CD14-positive monocyte (primary cell): ENCODE measurements around the gene GBA3. TPM values are rescaled to one million over a fixed set of nuclear protein-coding genes. Genes with fewer than 3 reads are reported as not detected.

Source experiments
- DNase-seq, 3 donors: peaks; one replicate each; pipeline ENCODE4 v3.0.0-alpha.2; 2011 to 2022
- H2AFZ ChIP-seq: 2 replicates; pipeline ENCODE4 v1.6.0; 2012; ENCODE audit warnings: mild to moderate bottlenecking, low read depth, low read length, inconsistent platforms; ENCODE audit not compliant: insufficient read depth, poor library complexity, severe bottlenecking
- H3K27ac ChIP-seq, 2 donors: 1 replicate in 1 of 2; 2 replicates in 1 of 2; pipeline ENCODE4 v1.5.1; 2012 to 2013; ENCODE audit warnings: low read length in 2 of 2, control low read depth in 1 of 2, inconsistent platforms in 1 of 2, low read depth in 1 of 2, mild to moderate bottlenecking in 1 of 2
- H3K27me3 ChIP-seq, 2 donors: one replicate each; pipeline versions ENCODE4 v1.6.0 to v1.6.1; 2011 to 2013; ENCODE audit warnings: low read length in 2 of 2; ENCODE audit not compliant: control insufficient read depth in 2 of 2, insufficient read depth in 2 of 2
- H3K36me3 ChIP-seq, 2 donors: replicated peaks in 1 of 2; 1 replicate in 1 of 2; 2 replicates in 1 of 2; pipeline versions ENCODE4 v1.5.1 to v1.6.1; 2012 to 2013; ENCODE audit warnings: low read length in 2 of 2, control low read depth in 1 of 2, inconsistent platforms in 1 of 2, mild to moderate bottlenecking in 1 of 2; ENCODE audit not compliant: insufficient read depth in 2 of 2, control insufficient read depth in 1 of 2
- H3K4me1 ChIP-seq, 2 donors: 1 replicate in 1 of 2; 2 replicates in 1 of 2; pipeline versions ENCODE4 v1.5.1 to v1.6.1; 2012 to 2013; ENCODE audit warnings: low read length in 2 of 2, control low read depth in 1 of 2, inconsistent platforms in 1 of 2, mild to moderate bottlenecking in 1 of 2, moderate library complexity in 1 of 2; ENCODE audit not compliant: insufficient read depth in 2 of 2, control insufficient read depth in 1 of 2
- H3K4me2 ChIP-seq: replicated peaks from 2 replicates; pipeline ENCODE3; 2012; ENCODE audit warnings: low read length, moderate library complexity, mild to moderate bottlenecking; ENCODE audit not compliant: poor library complexity, severe bottlenecking; ENCODE audit errors: extremely low read depth
- H3K4me3 ChIP-seq, 3 experiments: fragments of 200-600 bp in 1 of 3; sonication (generic) in 1 of 3; replicated peaks in 1 of 3; 1 replicate in 2 of 3; 2 replicates in 1 of 3; pipeline ENCODE4 v1.5.1; 2011 to 2013; ENCODE audit warnings: low read length in 3 of 3, mild to moderate bottlenecking in 3 of 3, control low read depth in 2 of 3, low read depth in 2 of 3, inconsistent platforms in 1 of 3, moderate library complexity in 1 of 3
- H3K79me2 ChIP-seq: 2 replicates; pipeline ENCODE4 v1.6.0; 2012; ENCODE audit warnings: mild to moderate bottlenecking, control low read depth, inconsistent platforms, low read length, moderate library complexity; ENCODE audit not compliant: insufficient read depth
- H3K9ac ChIP-seq: 2 replicates; pipeline ENCODE4 v1.6.0; 2017; ENCODE audit warnings: low read length, mild to moderate bottlenecking; ENCODE audit not compliant: insufficient read depth, poor library complexity, severe bottlenecking
- H3K9me3 ChIP-seq, 2 donors: replicated peaks in 1 of 2; 1 replicate in 1 of 2; 2 replicates in 1 of 2; pipeline versions ENCODE4 v1.5.1 to v1.6.1; 2012 to 2013; ENCODE audit warnings: low read length in 2 of 2, control low read depth in 1 of 2; ENCODE audit not compliant: control insufficient read depth in 1 of 2, insufficient read depth in 1 of 2
- H4K20me1 ChIP-seq: 2 replicates; pipeline ENCODE4 v1.6.0; 2012; ENCODE audit warnings: mild to moderate bottlenecking, low read length, control low read depth, moderate library complexity; ENCODE audit not compliant: insufficient read depth
- H3K27ac Mint-ChIP-seq, 7 donors: one replicate each; pipeline ENCODE4 v1.8.0; 2020; ENCODE audit warnings: mild to moderate bottlenecking in 7 of 7, mixed read lengths in 7 of 7, moderate library complexity in 6 of 7, inconsistent platforms in 2 of 7
- H3K27me3 Mint-ChIP-seq, 3 donors: one replicate each; pipeline ENCODE4 v1.8.0; 2021 to 2022; ENCODE audit warnings: low read depth in 3 of 3, mild to moderate bottlenecking in 3 of 3, mixed read lengths in 3 of 3, moderate library complexity in 3 of 3, inconsistent platforms in 1 of 3
- H3K36me3 Mint-ChIP-seq, 2 donors: one replicate each; pipeline ENCODE4 v1.8.0; 2020; ENCODE audit warnings: mixed read lengths in 2 of 2, inconsistent platforms in 1 of 2, mild to moderate bottlenecking in 1 of 2
- H3K4me1 Mint-ChIP-seq: one replicate; pipeline ENCODE4 v1.8.0; 2020; ENCODE audit warnings: mild to moderate bottlenecking, mixed read lengths
- H3K4me3 Mint-ChIP-seq, 2 donors: one replicate each; pipeline ENCODE4 v1.8.0; 2020; ENCODE audit warnings: mild to moderate bottlenecking in 2 of 2, mixed read lengths in 2 of 2, moderate library complexity in 1 of 2
- H3K9me3 Mint-ChIP-seq, 7 donors: one replicate each; pipeline ENCODE4 v1.8.0; 2020 to 2022; ENCODE audit warnings: mixed read lengths in 7 of 7, mild to moderate bottlenecking in 6 of 7, moderate library complexity in 6 of 7, inconsistent platforms in 2 of 7
- CTCF ChIP-seq: fragments of 200-600 bp; IDR thresholded peaks from one replicate; pipeline ENCODE4 v1.8.0; 2022; ENCODE audit warnings: antibody characterized with exemption, mild to moderate bottlenecking
- WGBS: methylation state at CpG from one replicate; pipeline ENCODE4 v1.1.5; 2013; ENCODE audit warnings: missing lambda C conversion rate; ENCODE audit not compliant: insufficient coverage; 5-methylcytosine and 5-hydroxymethylcytosine counted together
- intact Hi-C, 2 donors: fragments of 100-400 bp; cut with micrococcal nuclease; formaldehyde crosslinking; loops; one replicate each; pipeline versions ENCODE4 v1.15.0 to v1.15.1; 2023
- polyA plus RNA-seq, 3 donors: library from polyadenylated mRNA; depleted of rRNA in 1 of 3; unstranded in 2 of 3; stranded (reverse) in 1 of 3; fragments of 300-500 nt in 2 of 3; fragments of >200 nt in 1 of 3; fragmentation: Illumina TruSeq in 2 of 3; gene quantifications; 1 replicate in 2 of 3; 2 replicates in 1 of 3; pipeline ENCODE4 v1.2.3, GENCODE V29; 2012 to 2021

The GBA3 gene
- polyA plus RNA-seq, 3 donors, result not detected

GRCh38 chr4:22678940-22679854 lies 13.5 kb upstream of the GBA3 start:
- TF ChIP-seq CTCF, result no peak
- no peaks in the 10 kb centered on the region for H3K9me3 ChIP-seq
- no peaks in the 10 kb centered on the region for H4K20me1 ChIP-seq
- no peaks in the 10 kb centered on the region for H3K27me3 ChIP-seq
- H3K9ac ChIP-seq, result no peak overlapping the region
- no peaks in the 10 kb centered on the region for H3K36me3 Mint-ChIP-seq
- no peak overlapping the region for H3K4me2 ChIP-seq
- no peaks in the 10 kb centered on the region for H3K79me2 ChIP-seq
- peak overlapping the region in 1 of 7 donors; percentile 33 for H3K27ac Mint-ChIP-seq
- WGBS, result 83% methylated on average over 1 of the region's 3 CpGs
- no peaks in the 10 kb centered on the region for H3K4me1 ChIP-seq
- intact Hi-C loops, result no loop called here
- no peak overlapping the region for H3K27ac ChIP-seq
- no peaks in the 10 kb centered on the region for H3K36me3 ChIP-seq
- no peak overlapping the region for H3K4me3 ChIP-seq
- DNase-seq, result no peak
- peaks cover 0 to 2% (median 0%) of the 10 kb centered on the region in 7 donors for H3K9me3 Mint-ChIP-seq
- H3K4me1 Mint-ChIP-seq, result peaks cover 6% of the 10 kb centered on the region
- no peak overlapping the region for H3K4me3 Mint-ChIP-seq
- H3K27me3 Mint-ChIP-seq, result peaks cover 0 to 2% (median 0%) of the 10 kb centered on the region in 3 donors
- no peak overlapping the region for H2AFZ ChIP-seq

- Histone ChIP-seq H3K4me1 (no peaks in the 10 kb centered on the region), H3K79me2 (no peaks in the 10 kb centered on the region), H3K9ac (no peak overlapping the region), H3K27ac (no peak overlapping the region), H3K36me3 (no peaks in the 10 kb centered on the region), H3K4me2 (no peak overlapping the region), H2AFZ (no peak overlapping the region), H3K9me3 (no peaks in the 10 kb centered on the region), H3K27me3 (no peaks in the 10 kb centered on the region), H3K4me3 (no peak overlapping the region), H4K20me1 (no peaks in the 10 kb centered on the region)
- intact Hi-C loops, result no loop called here
- Mint-ChIP-seq H3K4me1 (peaks cover 6% of the 10 kb centered on the region), H3K27ac (no peak overlapping the region), H3K9me3 (peaks cover 0 to 2% (median 0%) of the 10 kb centered on the region in 7 donors), H3K4me3 (no peak overlapping the region), H3K27me3 (peaks cover 0 to 2% (median 0%) of the 10 kb centered on the region in 3 donors), H3K36me3 (no peaks in the 10 kb centered on the region)
- WGBS, result no CpG with 5 or more reads among the region's 4 CpGs
- no peak for TF ChIP-seq CTCF
- DNase-seq, result no peak
These were observed 12.6 kb upstream of the GBA3 start for GRCh38 chr4:22680065-22680642.
